BLaER1 treated with 17β-estradiol and CSF1 and Interleukin-3, amounts not matched to agents 10 nM and 100 nM (cell line): ENCODE measurements around the gene ZNF260.
A peak's percentile ranks its signal among the peaks of the same experiment; 100 is the strongest.
"Not testable (repeated sequence)": the region's sequence is repeated elsewhere in the genome, so short reads cannot be mapped to it uniquely, and the experiment has no call there.

Source experiments
- H3K27ac ChIP-seq, 11 experiments: shearing (Covaris generic); formaldehyde crosslinking; 2 replicates each; pipeline ENCODE4 v1.8.1; 2022
- H3K27me3 ChIP-seq, 11 experiments: shearing (Covaris generic); formaldehyde crosslinking; 2 replicates each; pipeline ENCODE4 v1.8.1; 2022
- H3K36me3 ChIP-seq, 11 experiments: shearing (Covaris generic); formaldehyde crosslinking; 2 replicates each; pipeline ENCODE4 v1.8.1; 2022
- H3K4me1 ChIP-seq, 10 experiments: shearing (Covaris generic); formaldehyde crosslinking; 2 replicates each; pipeline ENCODE4 v1.8.1; 2022
- H3K4me2 ChIP-seq, 11 experiments: shearing (Covaris generic); formaldehyde crosslinking; 2 replicates each; pipeline ENCODE4 v1.8.1; 2022
- H3K4me3 ChIP-seq, 10 experiments: shearing (Covaris generic); formaldehyde crosslinking; 2 replicates each; pipeline ENCODE4 v1.8.1; 2022
- H3K9ac ChIP-seq, 11 experiments: shearing (Covaris generic); formaldehyde crosslinking; 2 replicates each; pipeline ENCODE4 v1.8.1; 2022
- H3K9me3 ChIP-seq, 11 experiments: shearing (Covaris generic); formaldehyde crosslinking; replicated peaks in 1 of 11; 2 replicates each; pipeline ENCODE4 v1.8.1; 2022
- H4K20me1 ChIP-seq, 11 experiments: shearing (Covaris generic); formaldehyde crosslinking; 2 replicates each; pipeline ENCODE4 v1.8.1; 2022
- Cebpa-rat ChIP-seq, 11 experiments: shearing (Covaris generic); IDR thresholded peaks; 2 replicates each; pipeline ENCODE4 v1.8.1; 2022

ZNF260 gene

DNA sequence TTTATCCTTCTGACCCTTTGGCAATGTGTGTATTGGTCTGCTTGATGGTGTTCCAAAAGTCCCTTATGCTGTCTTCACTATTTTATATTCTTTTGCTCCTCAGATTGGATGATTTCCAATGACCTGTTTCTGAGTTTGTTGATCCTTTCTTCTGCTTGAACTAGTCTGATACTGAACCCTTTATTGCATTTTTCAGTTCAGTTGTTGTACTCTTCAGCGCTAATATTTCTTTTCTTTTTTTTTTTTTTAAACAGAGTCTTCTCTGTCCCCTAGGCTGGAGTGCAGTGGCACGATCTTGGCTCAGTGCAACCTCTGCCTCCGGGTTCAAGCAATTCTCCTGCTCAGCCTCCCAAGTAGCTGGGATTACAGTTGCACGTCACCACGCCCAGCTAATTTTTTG lies 26.1 kb downstream of the ZNF260 start:
- no peak for TF ChIP-seq Cebpa-rat (IDR thresholded peaks at IDR 0.05)
- Histone ChIP-seq H3K9me3 (peaks cover 96 to 100% (median 100%) of the 10 kb centered on the region in 11 experiments), H3K4me1 (no peaks in the 10 kb centered on the region)

DNA sequence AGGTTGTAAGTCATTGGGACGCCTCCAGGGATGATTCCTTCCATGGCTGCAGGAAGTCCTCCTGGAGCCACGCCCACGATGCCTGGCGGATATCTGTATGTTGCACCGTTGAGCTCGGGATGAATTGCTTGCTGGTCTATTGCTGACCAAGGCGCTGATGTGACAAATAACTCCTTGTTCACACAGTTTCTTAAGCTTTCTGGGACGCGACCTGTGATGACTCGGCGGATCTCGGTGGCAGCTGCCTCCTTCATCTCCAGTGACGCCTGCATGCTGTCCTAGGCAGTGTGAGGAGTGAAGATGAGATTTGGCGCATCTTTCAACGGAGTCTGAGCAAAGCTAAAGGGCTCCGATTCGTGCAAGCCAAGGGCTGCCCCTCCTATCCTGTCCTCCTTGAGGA lies 31.1 kb downstream of the ZNF260 start:
- Histone ChIP-seq H4K20me1 (no peaks in the 10 kb centered on the region), H3K9me3 (peaks cover 65 to 78% (median 72%) of the 10 kb centered on the region in 11 experiments), H3K4me1 (peaks cover 5 to 30% (median 28%) of the 10 kb centered on the region in 10 experiments; a peak in 18 of 20 replicates), H3K4me2 (no peak overlapping the region), H3K9ac (no peak overlapping the region), H3K27me3 (no peaks in the 10 kb centered on the region), H3K36me3 (peaks cover 0 to 15% (median 8%) of the 10 kb centered on the region in 11 experiments; a peak in 3 of 22 replicates), H3K4me3 (no peak overlapping the region), H3K27ac (no peak overlapping the region)
- no peak for TF ChIP-seq Cebpa-rat (IDR thresholded peaks at IDR 0.05)

More for the DNA sequence above, 26.1 kb downstream of the ZNF260 start:
- Histone ChIP-seq H3K9ac (no peak overlapping the region), H4K20me1 (no peaks in the 10 kb centered on the region), H3K4me3 (no peak overlapping the region), H3K4me2 (no peak overlapping the region), H3K27me3 (no peaks in the 10 kb centered on the region), H3K36me3 (peaks cover 0 to 19% (median 9%) of the 10 kb centered on the region in 11 experiments; a peak in 8 of 22 replicates), H3K27ac (no peak overlapping the region)

DNA sequence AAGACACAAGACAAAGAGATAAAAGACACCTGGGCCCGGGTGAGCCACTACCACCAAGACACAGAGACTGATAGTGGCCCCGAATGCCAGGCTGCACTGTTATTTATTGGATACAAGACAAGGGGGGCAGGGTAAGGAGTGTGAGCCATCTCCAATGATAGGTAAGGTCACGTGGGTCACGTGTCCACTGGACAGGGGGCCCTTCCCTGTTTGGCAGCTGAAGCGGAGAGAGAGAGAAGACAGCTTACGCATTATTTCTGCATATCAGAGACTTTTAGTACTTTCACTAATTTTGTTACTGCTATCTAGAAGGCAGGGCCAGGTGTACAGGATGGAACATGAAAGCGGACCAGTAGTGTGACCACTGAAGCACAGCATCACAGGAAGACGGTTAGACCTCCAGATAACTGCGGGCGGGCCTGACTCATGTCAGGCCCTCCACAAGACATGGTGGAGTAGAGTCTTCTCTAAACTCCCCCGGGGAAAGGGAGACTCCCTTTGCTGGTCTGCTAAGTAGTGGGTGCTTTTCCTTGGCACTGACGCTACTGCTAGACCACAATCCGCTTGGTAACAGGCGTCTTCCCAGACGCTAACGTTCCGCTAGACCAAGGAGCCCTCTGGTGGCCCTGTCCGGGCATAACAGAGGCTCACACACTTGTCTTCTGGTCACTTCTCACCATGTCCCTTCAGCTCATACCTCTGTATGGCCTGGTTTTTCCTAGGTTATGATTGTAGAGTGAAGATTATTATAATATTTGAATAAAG lies 35.2 kb downstream of the ZNF260 start:
- peaks cover 0 to 14% (median 6%) of the 10 kb centered on the region in 11 experiments; a peak in 3 of 22 replicates for H3K36me3 ChIP-seq
- H3K9ac ChIP-seq, result peak overlapping the region in 8 of 11 experiments; percentile 25 to 66 (median 46); a peak in 14 of 22 replicates
- H3K27me3 ChIP-seq, H4K20me1 ChIP-seq: not testable (repeated sequence)
- H3K4me3 ChIP-seq, result peak overlapping the region in 5 of 10 experiments; percentile 31 to 43 (median 36); a peak in 7 of 20 replicates
- peak overlapping the region; percentile 49 to 89 (median 79) for H3K4me2 ChIP-seq
- H3K4me1 ChIP-seq, result peaks cover 11 to 48% (median 39%) of the 10 kb centered on the region in 10 experiments
- peaks cover 25 to 38% (median 31%) of the 10 kb centered on the region in 11 experiments for H3K9me3 ChIP-seq
- H3K27ac ChIP-seq, result peak overlapping the region in 9 of 11 experiments; percentile 22 to 93 (median 59); a peak in 16 of 22 replicates

DNA sequence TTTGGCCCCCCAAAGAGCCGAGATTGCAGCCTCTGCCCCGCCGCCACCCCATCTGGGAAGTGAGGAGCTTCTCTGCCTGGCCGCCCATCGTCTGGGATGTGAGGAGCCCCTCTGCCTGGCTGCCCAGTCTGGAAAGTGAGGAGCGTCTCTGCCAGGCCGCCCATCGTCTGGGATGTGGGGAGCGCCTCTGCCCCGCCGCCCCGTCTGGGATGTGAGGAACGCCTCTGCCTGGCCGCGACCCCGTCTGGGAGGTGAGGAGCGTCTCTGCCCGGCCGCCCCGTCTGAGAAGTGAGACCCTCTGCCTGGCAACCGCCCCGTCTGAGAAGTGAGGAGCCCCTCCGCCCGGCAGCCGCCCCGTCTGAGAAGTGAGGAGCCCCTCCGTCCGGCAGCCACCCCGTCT lies 37.2 kb downstream of the ZNF260 start:
- Histone ChIP-seq H3K9ac (peak overlapping the region in 10 of 11 experiments; percentile 72 to 98 (median 92); a peak in 20 of 22 replicates), H3K4me3 (peak overlapping the region; percentile 66 to 85 (median 76); a peak in 19 of 20 replicates)

DNA sequence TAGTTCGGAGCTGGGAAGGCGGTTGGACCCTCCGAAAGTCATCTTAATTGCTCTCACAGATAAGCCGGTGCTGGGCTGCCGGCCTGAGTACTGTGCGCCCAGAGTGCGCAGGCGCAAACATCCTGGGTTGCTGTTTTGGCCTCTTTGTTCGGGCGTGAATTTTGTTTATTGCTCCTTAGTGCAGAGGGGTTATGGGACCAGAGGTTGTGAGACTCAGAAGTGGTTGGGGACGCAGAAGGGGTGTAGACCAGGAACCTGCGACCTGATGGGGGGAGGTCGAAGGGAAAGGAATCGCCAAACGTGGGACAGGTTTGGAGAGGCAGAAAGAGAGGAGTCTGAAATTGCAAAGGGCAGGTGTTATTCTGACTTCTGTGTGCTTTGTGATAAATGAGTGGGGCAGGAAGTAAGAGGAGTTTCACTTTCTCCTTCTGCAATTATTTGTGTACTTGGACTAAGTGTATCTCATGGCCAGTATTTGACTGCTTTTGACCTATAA lies 38.1 kb downstream of the ZNF260 start:
- no peaks in the 10 kb centered on the region for H3K27me3 ChIP-seq
- H3K9me3 ChIP-seq, result peaks cover 16 to 35% (median 26%) of the 10 kb centered on the region in 11 experiments
- TF ChIP-seq Cebpa-rat (IDR thresholded peaks at IDR 0.05), result no peak
- peaks cover 22 to 59% (median 46%) of the 10 kb centered on the region in 10 experiments for H3K4me1 ChIP-seq
- H3K4me3 ChIP-seq, result peak overlapping the region; percentile 66 to 85 (median 76)
- peaks cover 0 to 6% (median 0%) of the 10 kb centered on the region in 11 experiments; a peak in 2 of 22 replicates for H4K20me1 ChIP-seq
- peaks cover 9 to 25% (median 20%) of the 10 kb centered on the region in 11 experiments for H3K36me3 ChIP-seq
- H3K27ac ChIP-seq, result peak overlapping the region; percentile 89 to 99 (median 94)
- H3K9ac ChIP-seq, result peak overlapping the region; percentile 85 to 98 (median 95)
- peak overlapping the region; percentile 78 to 93 (median 89) for H3K4me2 ChIP-seq

More for the DNA sequence above, 37.2 kb downstream of the ZNF260 start:
- peak overlapping the region in 10 of 11 experiments; percentile 27 to 99 (median 94); a peak in 19 of 22 replicates for H3K27ac ChIP-seq
- H3K27me3 ChIP-seq, H4K20me1 ChIP-seq: not testable (repeated sequence)
- peak overlapping the region; percentile 48 to 93 (median 89); a peak in 21 of 22 replicates for H3K4me2 ChIP-seq
- peaks cover 5 to 16% (median 12%) of the 10 kb centered on the region in 11 experiments for H3K36me3 ChIP-seq
- peaks cover 22 to 59% (median 46%) of the 10 kb centered on the region in 10 experiments for H3K4me1 ChIP-seq
- peaks cover 16 to 33% (median 25%) of the 10 kb centered on the region in 11 experiments for H3K9me3 ChIP-seq

DNA sequence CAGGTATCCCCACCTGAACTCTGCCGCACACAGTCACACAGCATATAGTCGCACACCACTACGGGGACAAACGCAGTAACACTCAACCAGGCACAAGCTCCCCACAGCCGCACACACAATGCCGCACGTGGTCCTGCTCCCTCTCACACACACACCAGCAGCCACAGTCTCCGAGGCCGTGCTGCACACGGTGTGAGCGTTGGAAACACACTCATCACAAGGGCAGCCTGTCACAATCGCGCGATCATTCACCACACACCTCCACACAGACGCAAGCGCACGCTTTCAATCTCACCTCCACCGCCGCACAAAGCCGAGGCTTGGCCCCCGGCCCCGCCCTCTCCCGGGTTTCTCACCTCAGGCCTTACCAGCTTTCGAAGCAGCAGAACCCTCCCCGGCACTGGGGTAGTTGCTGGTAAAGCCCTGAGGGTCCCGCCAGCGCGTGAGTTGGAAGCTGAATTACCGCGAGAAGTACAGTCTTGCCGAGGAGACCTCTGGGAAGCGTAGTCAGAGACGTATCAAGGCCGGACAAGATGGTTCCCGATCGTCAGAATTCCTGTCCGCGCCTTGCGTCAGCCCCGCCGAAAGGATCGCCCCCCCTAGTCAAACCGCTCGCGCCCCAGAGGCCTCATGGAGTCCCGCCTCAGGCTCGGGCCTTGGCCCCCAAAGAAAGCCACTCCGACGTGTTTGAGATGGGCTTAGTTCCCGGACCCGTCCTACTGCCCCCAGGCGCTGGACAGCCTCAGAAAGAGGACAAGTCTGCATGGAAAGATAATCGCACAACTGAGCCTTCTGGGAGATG lies 38.8 kb downstream of the ZNF260 start, which contains the start of gene ZNF566:
Gene ZNF566 (minus strand): TSS at position 444 of the 802 bp plus-strand sequence. CDS start 13,004 bp downstream, outside the sequence.
- peaks cover 9 to 32% (median 27%) of the 10 kb centered on the region in 11 experiments for H3K36me3 ChIP-seq
- H3K4me2 ChIP-seq, result peak within 1 kb of the TSS; percentile 87 to 93 (median 90)

DNA sequence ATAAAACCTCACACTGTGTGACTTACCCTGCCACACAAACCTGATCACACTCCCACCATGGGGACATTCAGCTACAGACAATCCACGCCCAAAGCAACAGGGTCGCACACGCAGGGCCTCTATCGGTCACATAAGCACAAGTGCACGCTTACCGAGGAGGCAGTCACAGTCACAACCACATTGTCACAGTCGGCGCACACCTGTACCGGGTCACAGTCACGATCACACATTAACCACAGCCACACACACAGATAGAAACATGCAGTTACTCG lies 39.3 kb downstream of the ZNF260 start:
- peak overlapping the region; percentile 85 to 98 (median 95) for H3K9ac ChIP-seq
- H3K27ac ChIP-seq, result peak overlapping the region; percentile 89 to 99 (median 94)
- H3K9me3 ChIP-seq, result peaks cover 27 to 47% (median 36%) of the 10 kb centered on the region in 11 experiments
- peaks cover 0 to 6% (median 0%) of the 10 kb centered on the region in 11 experiments; a peak in 2 of 22 replicates for H4K20me1 ChIP-seq
- H3K27me3 ChIP-seq, result no peaks in the 10 kb centered on the region
- H3K4me3 ChIP-seq, result peak overlapping the region; percentile 66 to 85 (median 76)
- H3K36me3 ChIP-seq, result peaks cover 9 to 37% (median 32%) of the 10 kb centered on the region in 11 experiments
- H3K4me1 ChIP-seq, result peaks cover 27 to 52% (median 38%) of the 10 kb centered on the region in 10 experiments
- H3K4me2 ChIP-seq, result peak overlapping the region; percentile 73 to 93 (median 89)
- no peak for TF ChIP-seq Cebpa-rat (IDR thresholded peaks at IDR 0.05)

More for the DNA sequence above, 38.8 kb downstream of the ZNF260 start, which contains the start of gene ZNF566:
- Histone ChIP-seq H3K4me1 (peaks cover 22 to 53% (median 39%) of the 10 kb centered on the region in 10 experiments), H3K27me3 (no peaks in the 10 kb centered on the region), H3K9me3 (peaks cover 22 to 42% (median 30%) of the 10 kb centered on the region in 11 experiments), H3K4me3 (peak within 1 kb of the TSS; percentile 66 to 85 (median 76)), H4K20me1 (peaks cover 0 to 6% (median 0%) of the 10 kb centered on the region in 11 experiments; a peak in 2 of 22 replicates), H3K27ac (peak within 1 kb of the TSS; percentile 89 to 99 (median 94)), H3K9ac (peak within 1 kb of the TSS; percentile 85 to 98 (median 95))
- no peak for TF ChIP-seq Cebpa-rat (IDR thresholded peaks at IDR 0.05)

DNA sequence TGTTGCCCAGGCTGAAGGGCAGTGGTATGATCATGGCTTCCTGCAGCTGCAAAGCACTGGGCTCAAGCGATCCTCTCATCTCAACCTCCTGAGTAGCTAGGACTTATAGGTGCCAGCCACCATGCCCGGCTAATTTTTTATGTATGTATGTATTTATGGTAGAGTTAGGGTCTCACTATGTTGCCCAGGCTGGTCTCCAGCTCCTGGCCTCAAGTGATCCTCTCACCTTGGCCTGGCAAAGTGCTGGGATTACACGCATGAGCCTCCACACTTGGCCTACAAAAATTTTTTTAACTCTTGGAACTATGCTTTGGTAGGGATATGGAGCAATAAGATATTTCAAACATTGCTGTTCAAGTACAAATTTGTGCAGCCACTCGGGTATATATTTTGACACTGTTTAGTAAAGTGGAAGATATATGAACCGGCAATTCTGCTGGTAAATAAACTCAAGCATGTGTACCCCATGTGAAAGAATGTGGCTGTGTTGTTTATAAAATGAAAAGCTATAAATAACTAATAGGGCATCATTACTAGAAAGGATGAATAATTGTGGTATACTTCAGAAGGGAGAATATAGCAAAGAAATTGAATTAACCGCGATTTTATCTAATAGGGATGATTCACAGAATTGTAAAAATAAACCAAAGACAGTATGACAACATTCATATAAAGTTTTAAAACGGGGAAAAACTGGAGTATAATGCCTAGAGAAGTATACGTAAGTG lies 39.8 kb downstream of the ZNF260 start:
- H3K36me3 ChIP-seq, result peaks cover 9 to 42% (median 36%) of the 10 kb centered on the region in 11 experiments
- peak overlapping the region; percentile 85 to 98 (median 95) for H3K9ac ChIP-seq
- peaks cover 30 to 50% (median 36%) of the 10 kb centered on the region in 10 experiments for H3K4me1 ChIP-seq
- peaks cover 28 to 52% (median 41%) of the 10 kb centered on the region in 11 experiments for H3K9me3 ChIP-seq
- H3K27me3 ChIP-seq, result no peaks in the 10 kb centered on the region
- peak overlapping the region; percentile 89 to 99 (median 94); a peak in 21 of 22 replicates for H3K27ac ChIP-seq
- H3K4me3 ChIP-seq, result peak overlapping the region; percentile 66 to 85 (median 76)
- TF ChIP-seq Cebpa-rat (IDR thresholded peaks at IDR 0.05), result no peak
- H4K20me1 ChIP-seq, result peaks cover 0 to 6% (median 0%) of the 10 kb centered on the region in 11 experiments; a peak in 2 of 22 replicates
- peak overlapping the region; percentile 73 to 93 (median 89) for H3K4me2 ChIP-seq
